ENCODE results near the gene PPFIA3. TPM values are rescaled to one million over a fixed set of nuclear protein-coding genes. Genes with fewer than 3 reads are reported as not detected.

The PPFIA3 gene
- total RNA-seq, 1 experiment from 2014 or later, result 19.1 TPM

- Histone ChIP-seq H2BK12ac (ENCODE audit: insufficient read length, low read depth, low read length) (no peak overlapping the region), H3K14ac (ENCODE audit: insufficient read depth, low read length) (no peak overlapping the region), H3K23me2 (ENCODE audit: insufficient read length, low read depth, low read length, poor library complexity, severe bottlenecking) (no peaks in the 10 kb centered on the region), H2BK20ac (ENCODE audit: low read depth, low read length, poor library complexity, severe bottlenecking) (no peak overlapping the region), H2BK15ac (ENCODE audit: low read depth, low read length) (no peak overlapping the region), H3K23ac (ENCODE audit: insufficient read length, low read depth, low read length) (no peak overlapping the region), H4K8ac (replicated peaks; ENCODE audit: insufficient read length, low read depth, low read length) (no peak overlapping the region), H3K27ac (ENCODE audit: insufficient read length, low read depth, low read length) (no peak overlapping the region), H4K20me1 (ENCODE audit: control insufficient read depth, insufficient read depth, insufficient read length) (no peaks in the 10 kb centered on the region), H3T11ph (ENCODE audit: low read length) (no peak overlapping the region), H3K27me3 (ENCODE audit: insufficient read depth, low read length) (no peaks in the 10 kb centered on the region), H3K56ac (ENCODE audit: insufficient read length, low read depth, low read length) (no peak overlapping the region), H2BK120ac (ENCODE audit: low read depth, low read length, poor library complexity, severe bottlenecking) (no peak overlapping the region), H3K18ac (ENCODE audit: insufficient read length, low read depth, low read length) (no peak overlapping the region), H3K4me2 (ENCODE audit: insufficient read depth, insufficient read length, low read length) (no peak overlapping the region), H3K9me3 (ENCODE audit: control insufficient read depth, low read depth, low read length) (no peaks in the 10 kb centered on the region), H3K4me1 (ENCODE audit: insufficient read depth, low read length) (no peaks in the 10 kb centered on the region), H3K9ac (ENCODE audit: extremely low read depth, insufficient read length, low read length) (no peak overlapping the region), H3K79me2 (ENCODE audit: insufficient read depth, low read length) (no peaks in the 10 kb centered on the region), H4K5ac (ENCODE audit: insufficient read length, low read depth, low read length) (no peak overlapping the region), H4K91ac (ENCODE audit: insufficient read length, low read depth, low read length) (no peak overlapping the region), H2BK5ac (ENCODE audit: insufficient read length, low read length) (no peak overlapping the region), H3K4ac (ENCODE audit: low read depth, low read length) (no peak overlapping the region), H2AFZ (ENCODE audit: low read length) (no peak overlapping the region), H3K79me1 (ENCODE audit: insufficient read depth, low read depth, low read length, poor library complexity, severe bottlenecking) (no peaks in the 10 kb centered on the region), H2AK5ac (ENCODE audit: insufficient read length, low read length) (no peak overlapping the region)
- no CpG with 5 or more reads among the region's 5 CpGs for WGBS (ENCODE audit: extremely low coverage, insufficient read length, low lambda C conversion rate)
- Mint-ChIP-seq H3K27me3 (ENCODE audit: low read depth) (peaks cover 3% of the 10 kb centered on the region), H3K27ac (no peak overlapping the region), H3K4me1 (peaks cover 0 to 4% of the 10 kb centered on the region in 2 experiments; a peak in 2 of 4 replicates), H3K36me3 (ENCODE audit: insufficient read depth in 1 of 3, low read depth in 3 of 3) (peaks cover 6 to 36% (median 8%) of the 10 kb centered on the region in 3 experiments), H3K9me3 (peaks cover 0 to 4% of the 10 kb centered on the region in 2 experiments; a peak in 2 of 5 replicates), H3K4me3 (no peak overlapping the region)
- no peak for DNase-seq
- TF ChIP-seq, protein P1, sequence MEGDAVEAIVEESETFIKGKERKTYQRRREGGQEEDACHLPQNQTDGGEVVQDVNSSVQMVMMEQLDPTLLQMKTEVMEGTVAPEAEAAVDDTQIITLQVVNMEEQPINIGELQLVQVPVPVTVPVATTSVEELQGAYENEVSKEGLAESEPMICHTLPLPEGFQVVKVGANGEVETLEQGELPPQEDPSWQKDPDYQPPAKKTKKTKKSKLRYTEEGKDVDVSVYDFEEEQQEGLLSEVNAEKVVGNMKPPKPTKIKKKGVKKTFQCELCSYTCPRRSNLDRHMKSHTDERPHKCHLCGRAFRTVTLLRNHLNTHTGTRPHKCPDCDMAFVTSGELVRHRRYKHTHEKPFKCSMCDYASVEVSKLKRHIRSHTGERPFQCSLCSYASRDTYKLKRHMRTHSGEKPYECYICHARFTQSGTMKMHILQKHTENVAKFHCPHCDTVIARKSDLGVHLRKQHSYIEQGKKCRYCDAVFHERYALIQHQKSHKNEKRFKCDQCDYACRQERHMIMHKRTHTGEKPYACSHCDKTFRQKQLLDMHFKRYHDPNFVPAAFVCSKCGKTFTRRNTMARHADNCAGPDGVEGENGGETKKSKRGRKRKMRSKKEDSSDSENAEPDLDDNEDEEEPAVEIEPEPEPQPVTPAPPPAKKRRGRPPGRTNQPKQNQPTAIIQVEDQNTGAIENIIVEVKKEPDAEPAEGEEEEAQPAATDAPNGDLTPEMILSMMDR (conservative IDR thresholded peaks at IDR 0.05), result no peak
Measured at GRCh38 chr19:49189259-49189658, 69.9 kb downstream of the PPFIA3 start.
